HCT116 (cell line): ENCODE results near the gene PLAC9. TPM values are rescaled to one million over a fixed set of nuclear protein-coding genes. Genes with fewer than 3 reads are reported as not detected.

Experiments
- ATAC-seq: fragments of 200-7000 bp; cut with Tn5 transposase; 2 replicates; pipeline ENCODE4 v1.9.1; 2020; ENCODE audit warnings: mild to moderate bottlenecking, moderate library complexity
- BruUV-seq: library from RNA; stranded (reverse); fragments of 400-500 nt; replicated peaks from 2 replicates; lab custom pipeline; 2021; lab: Mats Ljungman, UMichigan
- CTCF ChIA-PET: fragments of 300-600 bp; sonication (Branson Sonifier 250); formaldehyde crosslinking; loops from one replicate; lab custom pipeline; 2021; ENCODE audit warnings: antibody characterized with exemption; lab: Charles Lee
- POLR2A ChIA-PET: fragments of 300-600, 350-600 bp; sonication (Branson Sonifier 250); formaldehyde crosslinking; loops from one replicate; lab custom pipeline; 2021; ENCODE audit warnings: antibody characterized with exemption; lab: Charles Lee
- RAD21 ChIA-PET, 2 experiments: fragments of 300-600 bp; sonication (Branson Sonifier 250); formaldehyde crosslinking; loops; one replicate each; lab custom pipeline; 2023; ENCODE audit warnings: low total read pairs in 2 of 2; ENCODE audit not compliant: uncharacterized antibody in 2 of 2, unreplicated experiment in 2 of 2, low non-redundant PET in 1 of 2; lab: Charles Lee
- DNase-seq: peaks from one replicate; pipeline ENCODE4 v3.0.0-alpha.2; 2010; ENCODE audit warnings: low read depth, low spot score
- H2AFZ ChIP-seq: fragments of 200-600 bp; shearing (Covaris generic), sonication (generic); 2 replicates; pipeline ENCODE4 v1.6.1; 2017; ENCODE audit warnings: low read depth, mixed run types, mixed read lengths, antibody characterized with exemption, low read length; ENCODE audit not compliant: poor library complexity, severe bottlenecking
- H3K27ac ChIP-seq: 2 replicates; pipeline ENCODE4 v1.5.1; 2012; ENCODE audit warnings: low read depth, low read length
- H3K27me3 ChIP-seq: fragments of 200-600 bp; sonication (generic); 2 replicates; pipeline ENCODE4 v1.6.1; 2016; ENCODE audit warnings: mixed run types, low read length, mixed read lengths; ENCODE audit not compliant: insufficient read depth
- H3K36me3 ChIP-seq, 2 experiments: fragments of 200-500 bp in 1 of 2; fragments of 200-600 bp in 1 of 2; sonication (Bioruptor generic) in 1 of 2; sonication (generic) in 1 of 2; 2 replicates each; pipeline versions ENCODE4 v1.5.1 to v1.6.1; 2014 to 2016; ENCODE audit warnings: low read length in 2 of 2, inconsistent platforms in 1 of 2, mixed read lengths in 1 of 2, mixed run types in 1 of 2; ENCODE audit not compliant: insufficient read depth in 2 of 2, control insufficient read depth in 1 of 2
- H3K4me1 ChIP-seq, 2 experiments: fragments of 200-600 bp in 1 of 2; sonication (generic) in 1 of 2; 2 replicates each; pipeline versions ENCODE4 v1.5.1 to v1.6.1; 2012 to 2017; ENCODE audit warnings: low read length in 2 of 2, inconsistent platforms in 1 of 2, mild to moderate bottlenecking in 1 of 2, mixed read lengths in 1 of 2, mixed run types in 1 of 2, moderate library complexity in 1 of 2; ENCODE audit not compliant: insufficient read depth in 2 of 2, control insufficient read depth in 1 of 2
- H3K4me2 ChIP-seq: fragments of 200-600 bp; sonication (generic); 2 replicates; pipeline ENCODE4 v1.6.1; 2017; ENCODE audit warnings: mixed run types, low read length, mixed read lengths
- H3K4me3 ChIP-seq, 2 experiments: fragments of 200-600 bp in 1 of 2; sonication (generic) in 1 of 2; replicated peaks in 1 of 2; 2 replicates each; pipeline ENCODE4 v1.5.1; 2011 to 2016; ENCODE audit warnings: low read length in 2 of 2, control low read depth in 1 of 2, low read depth in 1 of 2, mild to moderate bottlenecking in 1 of 2, mixed read lengths in 1 of 2, mixed run types in 1 of 2
- H3K79me2 ChIP-seq: fragments of 200-600 bp; sonication (generic); 2 replicates; pipeline ENCODE4 v1.6.1; 2017; ENCODE audit warnings: mild to moderate bottlenecking, mixed run types, low read length, moderate library complexity, mixed read lengths; ENCODE audit not compliant: insufficient read depth
- H3K9ac ChIP-seq: fragments of 200-600 bp; sonication (generic); 2 replicates; pipeline ENCODE4 v1.6.1; 2016; ENCODE audit warnings: low read length, mixed read lengths
- H3K9me2 ChIP-seq: fragments of 200-600 bp; sonication (generic), shearing (Covaris generic); 2 replicates; pipeline ENCODE4 v1.6.1; 2017; ENCODE audit warnings: mixed run types, mild to moderate bottlenecking, moderate library complexity; ENCODE audit not compliant: insufficient read depth
- H3K9me3 ChIP-seq, 2 experiments: fragments of 200-500 bp in 1 of 2; fragments of 200-600 bp in 1 of 2; sonication (Bioruptor generic) in 1 of 2; sonication (generic) in 1 of 2; 2 replicates each; pipeline ENCODE4 v1.6.1; 2014 to 2017; ENCODE audit warnings: low read length in 2 of 2, mixed read lengths in 2 of 2, inconsistent platforms in 1 of 2, low read depth in 1 of 2, mild to moderate bottlenecking in 1 of 2, mixed run types in 1 of 2, moderate library complexity in 1 of 2; ENCODE audit not compliant: control insufficient read depth in 1 of 2, insufficient read depth in 1 of 2
- H4K20me1 ChIP-seq: fragments of 200-600 bp; sonication (generic), shearing (Covaris generic); 2 replicates; pipeline ENCODE4 v1.6.1; 2017; ENCODE audit warnings: mixed run types, mild to moderate bottlenecking, moderate library complexity; ENCODE audit not compliant: insufficient read depth
- CBX3 ChIP-seq: IDR thresholded peaks from 2 replicates; pipeline ENCODE4 v1.6.1; 2012; ENCODE audit warnings: low read depth
- CEBPB ChIP-seq: IDR thresholded peaks from 2 replicates; pipeline ENCODE4 v1.6.1; 2012; ENCODE audit warnings: low read depth
- EGR1 ChIP-seq: IDR thresholded peaks from 2 replicates; pipeline ENCODE4 v1.6.1; 2012; ENCODE audit warnings: low read depth
- ELF1 ChIP-seq: IDR thresholded peaks from 2 replicates; pipeline ENCODE4 v1.6.1; 2012; ENCODE audit warnings: low read depth, borderline replicate concordance
- EZH2 ChIP-seq: fragments of 200-600 bp; sonication (generic); IDR thresholded peaks from 2 replicates; pipeline ENCODE4 v1.6.1; 2017; ENCODE audit warnings: antibody characterized with exemption, mixed run types
- TCF7L2 ChIP-seq: IDR thresholded peaks from 2 replicates; pipeline ENCODE4 v1.7.0; 2011; ENCODE audit warnings: borderline replicate concordance, inconsistent platforms; ENCODE audit not compliant: insufficient read depth, insufficient read length; ENCODE audit errors: extremely low read depth
- ZFX ChIP-seq: fragments of 450-650 bp; IDR thresholded peaks from 2 replicates; pipeline ENCODE4 v1.6.1; 2017
- ZNF274 ChIP-seq: fragments of 200-500 bp; sonication (Bioruptor generic); IDR thresholded peaks from 2 replicates; pipeline ENCODE4 v1.6.1; 2014; ENCODE audit warnings: mild to moderate bottlenecking, low read depth, low read length, inconsistent platforms
- intact Hi-C: fragments of 100-400 bp; cut with micrococcal nuclease; formaldehyde crosslinking; loops from 2 replicates; pipeline ENCODE4 v1.10.0; 2022
- total RNA-seq: library from RNA; stranded (reverse); gene quantifications from one replicate; pipeline ENCODE4 v1.2.1, GENCODE V29; 2021; ENCODE audit not compliant: unreplicated experiment
- TF ChIP-seq, protein P1 (sequence below): IDR thresholded peaks from 2 replicates; pipeline ENCODE4 v1.6.1; 2012; ENCODE audit warnings: low read depth
- TF ChIP-seq, protein P2 (sequence below): IDR thresholded peaks from 2 replicates; pipeline ENCODE4 v1.6.1; 2012
- TF ChIP-seq, protein P3 (sequence below): IDR thresholded peaks from 2 replicates; pipeline ENCODE4 v1.6.1; 2011; ENCODE audit warnings: mild to moderate bottlenecking, low read length, moderate library complexity; ENCODE audit not compliant: insufficient replicate concordance; ENCODE audit errors: extremely low read depth

PLAC9 gene
- total RNA-seq, 1 experiment from 2014 or later: not detected

DNA sequence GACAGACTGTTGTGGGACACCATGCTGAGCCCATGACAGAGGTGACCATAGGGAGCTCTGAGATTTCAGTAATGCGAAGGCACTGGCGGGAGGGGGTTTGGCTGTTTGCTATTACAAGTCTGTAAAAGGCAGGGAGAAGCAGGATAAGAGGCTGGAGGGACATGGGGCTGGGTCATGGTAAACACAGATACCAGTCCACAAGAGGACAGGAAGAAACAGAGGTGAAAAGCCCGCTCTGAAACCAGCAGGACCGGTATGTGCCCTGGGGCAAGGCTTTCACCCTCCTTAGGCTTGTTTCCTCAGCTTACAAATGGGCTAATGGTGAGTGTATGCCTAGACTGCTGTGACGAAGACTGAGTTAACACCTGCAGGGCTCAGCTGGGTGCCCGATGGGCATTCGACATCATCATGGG, 38.7 kb downstream of the PLAC9 start:
- RAD21 ChIA-PET: no interaction called here
- intact Hi-C loops: no loop called here

More for the DNA sequence above, 38.7 kb downstream of the PLAC9 start:
- DNase-seq (no peak), ATAC-seq (no peak)
- peaks cover 3% of the 10 kb centered on the region; the same call in 1 of the 2 replicates for H4K20me1 ChIP-seq
- H3K27ac ChIP-seq: no peak overlapping the region
- H3K4me1 ChIP-seq: peaks cover 0 to 15% of the 10 kb centered on the region in 2 experiments; a peak in 2 of 4 replicates
- no peak overlapping the region for H3K9ac ChIP-seq
- BruUV-seq: no TSS peak
- no peak overlapping the region for H2AFZ ChIP-seq
- ChIA-PET POLR2A (no interaction called here), CTCF (no interaction called here)
- peaks cover 87% of the 10 kb centered on the region for H3K79me2 ChIP-seq
- TF ChIP-seq CEBPB: no peak
- TF ChIP-seq, protein P1, sequence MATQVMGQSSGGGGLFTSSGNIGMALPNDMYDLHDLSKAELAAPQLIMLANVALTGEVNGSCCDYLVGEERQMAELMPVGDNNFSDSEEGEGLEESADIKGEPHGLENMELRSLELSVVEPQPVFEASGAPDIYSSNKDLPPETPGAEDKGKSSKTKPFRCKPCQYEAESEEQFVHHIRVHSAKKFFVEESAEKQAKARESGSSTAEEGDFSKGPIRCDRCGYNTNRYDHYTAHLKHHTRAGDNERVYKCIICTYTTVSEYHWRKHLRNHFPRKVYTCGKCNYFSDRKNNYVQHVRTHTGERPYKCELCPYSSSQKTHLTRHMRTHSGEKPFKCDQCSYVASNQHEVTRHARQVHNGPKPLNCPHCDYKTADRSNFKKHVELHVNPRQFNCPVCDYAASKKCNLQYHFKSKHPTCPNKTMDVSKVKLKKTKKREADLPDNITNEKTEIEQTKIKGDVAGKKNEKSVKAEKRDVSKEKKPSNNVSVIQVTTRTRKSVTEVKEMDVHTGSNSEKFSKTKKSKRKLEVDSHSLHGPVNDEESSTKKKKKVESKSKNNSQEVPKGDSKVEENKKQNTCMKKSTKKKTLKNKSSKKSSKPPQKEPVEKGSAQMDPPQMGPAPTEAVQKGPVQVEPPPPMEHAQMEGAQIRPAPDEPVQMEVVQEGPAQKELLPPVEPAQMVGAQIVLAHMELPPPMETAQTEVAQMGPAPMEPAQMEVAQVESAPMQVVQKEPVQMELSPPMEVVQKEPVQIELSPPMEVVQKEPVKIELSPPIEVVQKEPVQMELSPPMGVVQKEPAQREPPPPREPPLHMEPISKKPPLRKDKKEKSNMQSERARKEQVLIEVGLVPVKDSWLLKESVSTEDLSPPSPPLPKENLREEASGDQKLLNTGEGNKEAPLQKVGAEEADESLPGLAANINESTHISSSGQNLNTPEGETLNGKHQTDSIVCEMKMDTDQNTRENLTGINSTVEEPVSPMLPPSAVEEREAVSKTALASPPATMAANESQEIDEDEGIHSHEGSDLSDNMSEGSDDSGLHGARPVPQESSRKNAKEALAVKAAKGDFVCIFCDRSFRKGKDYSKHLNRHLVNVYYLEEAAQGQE: no peak
- TF ChIP-seq EZH2: no peak
- TF ChIP-seq, protein P2, sequence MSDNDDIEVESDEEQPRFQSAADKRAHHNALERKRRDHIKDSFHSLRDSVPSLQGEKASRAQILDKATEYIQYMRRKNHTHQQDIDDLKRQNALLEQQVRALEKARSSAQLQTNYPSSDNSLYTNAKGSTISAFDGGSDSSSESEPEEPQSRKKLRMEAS: no peak
- no peak for TF ChIP-seq ZNF274
- TF ChIP-seq TCF7L2: no peak
- TF ChIP-seq CBX3: no peak
- TF ChIP-seq, protein P3, sequence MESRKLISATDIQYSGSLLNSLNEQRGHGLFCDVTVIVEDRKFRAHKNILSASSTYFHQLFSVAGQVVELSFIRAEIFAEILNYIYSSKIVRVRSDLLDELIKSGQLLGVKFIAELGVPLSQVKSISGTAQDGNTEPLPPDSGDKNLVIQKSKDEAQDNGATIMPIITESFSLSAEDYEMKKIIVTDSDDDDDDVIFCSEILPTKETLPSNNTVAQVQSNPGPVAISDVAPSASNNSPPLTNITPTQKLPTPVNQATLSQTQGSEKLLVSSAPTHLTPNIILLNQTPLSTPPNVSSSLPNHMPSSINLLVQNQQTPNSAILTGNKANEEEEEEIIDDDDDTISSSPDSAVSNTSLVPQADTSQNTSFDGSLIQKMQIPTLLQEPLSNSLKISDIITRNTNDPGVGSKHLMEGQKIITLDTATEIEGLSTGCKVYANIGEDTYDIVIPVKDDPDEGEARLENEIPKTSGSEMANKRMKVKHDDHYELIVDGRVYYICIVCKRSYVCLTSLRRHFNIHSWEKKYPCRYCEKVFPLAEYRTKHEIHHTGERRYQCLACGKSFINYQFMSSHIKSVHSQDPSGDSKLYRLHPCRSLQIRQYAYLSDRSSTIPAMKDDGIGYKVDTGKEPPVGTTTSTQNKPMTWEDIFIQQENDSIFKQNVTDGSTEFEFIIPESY: no peak
- TF ChIP-seq EGR1: no peak
- TF ChIP-seq ELF1: no peak
- TF ChIP-seq ZFX: no peak
- H3K27me3 ChIP-seq: no peaks in the 10 kb centered on the region
- H3K9me2 ChIP-seq: no peaks in the 10 kb centered on the region
- peaks cover 2 to 21% of the 10 kb centered on the region in 2 experiments; a peak in 3 of 4 replicates for H3K36me3 ChIP-seq
- no peak overlapping the region for H3K4me3 ChIP-seq
- H3K4me2 ChIP-seq: no peak overlapping the region
- H3K9me3 ChIP-seq: no peaks in the 10 kb centered on the region
